K562 (cell line): ENCODE measurements around the gene RBAK. TPM values are rescaled to one million over a fixed set of nuclear protein-coding genes. Genes with fewer than 3 reads are reported as not detected.

Experiments
- ATAC-seq: fragments of 200-7000 bp; cut with Tn5 transposase; 3 replicates; pipeline ENCODE4 v1.9.1; 2020; ENCODE audit warnings: moderate library complexity
- BruUV-seq: library from RNA; stranded (reverse); fragments of 400-500 nt; replicated peaks from 2 replicates; lab custom pipeline; 2021; lab: Mats Ljungman, UMichigan
- CTCF ChIA-PET: fragments of 300-600 bp; formaldehyde crosslinking; extraction: SDS; loops from one replicate; lab custom pipeline; 2021; ENCODE audit warnings: low intra/inter-chr PET ratio; lab: Yijun Ruan, JAX
- POLR2A ChIA-PET: fragments of 300-600, 350-650 bp; sonication (Branson Sonifier 250); formaldehyde crosslinking; extraction: SDS; loops from one replicate; lab custom pipeline; 2021; ENCODE audit warnings: antibody characterized with exemption, inconsistent platforms; lab: Yijun Ruan, JAX
- DNase-seq, 4 experiments: peaks; one replicate each; pipeline versions ENCODE4 v3.0.0 to v3.0.0-alpha.2; 2011 to 2018; ENCODE audit warnings: low spot score in 3 of 4, mixed read lengths in 3 of 4; ENCODE audit errors: extremely low read depth in 1 of 4
- FAIRE-seq: peaks from 2 replicates; lab custom pipeline; 2011; peaks lifted over from hg19 to GRCh38; lab: Jason Lieb, UNC
- H2AFZ ChIP-seq: 2 replicates; pipeline ENCODE4 v1.6.0; 2011; ENCODE audit warnings: low read depth, low read length, control low read depth, inconsistent platforms
- H3K27ac ChIP-seq: fragments of 200-600 bp; 3 replicates; pipeline ENCODE4 v1.8.0; 2011; ENCODE audit warnings: low read depth, mild to moderate bottlenecking, control low read depth, inconsistent platforms, low read length, moderate library complexity, mixed read lengths; ENCODE audit errors: extremely low read depth
- H3K27me3 ChIP-seq, 2 experiments: fragments of 300-600 bp in 1 of 2; 2 replicates in 1 of 2; 3 replicates in 1 of 2; pipeline versions ENCODE4 v1.6.0 to v1.8.0; 2011; ENCODE audit warnings: inconsistent platforms in 2 of 2, low read length in 2 of 2, mild to moderate bottlenecking in 1 of 2, mixed read lengths in 1 of 2, moderate library complexity in 1 of 2; ENCODE audit not compliant: control insufficient read depth in 2 of 2, insufficient read depth in 2 of 2
- H3K36me3 ChIP-seq: fragments of 300-600 bp; 3 replicates; pipeline ENCODE4 v1.8.0; 2011; ENCODE audit warnings: mild to moderate bottlenecking, low read length, inconsistent platforms; ENCODE audit not compliant: control insufficient read depth, insufficient read depth
- H3K4me1 ChIP-seq, 2 experiments: fragments of 200-600 bp in 1 of 2; replicated peaks in 1 of 2; 2 replicates in 1 of 2; 3 replicates in 1 of 2; pipeline versions ENCODE4 v1.5.1 to v1.8.0; 2011; ENCODE audit warnings: inconsistent platforms in 2 of 2, low read length in 2 of 2, mild to moderate bottlenecking in 1 of 2, mixed read lengths in 1 of 2, moderate library complexity in 1 of 2; ENCODE audit not compliant: control insufficient read depth in 2 of 2, insufficient read depth in 2 of 2
- H3K4me2 ChIP-seq: 2 replicates; pipeline ENCODE4 v1.6.1; 2011; ENCODE audit warnings: low read length, control low read depth, inconsistent platforms, mixed read lengths; ENCODE audit not compliant: insufficient read depth
- H3K4me3 ChIP-seq: fragments of 200-600 bp; sonication (generic), shearing (Covaris generic); 2 replicates; pipeline ENCODE4 v1.5.1; 2016; ENCODE audit warnings: control low read depth, inconsistent platforms
- H3K79me2 ChIP-seq: fragments of 200-600 bp; 3 replicates; pipeline ENCODE4 v1.8.0; 2011; ENCODE audit warnings: low read length, inconsistent platforms; ENCODE audit not compliant: control insufficient read depth, insufficient read depth
- H3K9ac ChIP-seq, 2 experiments: 2 replicates each; pipeline versions ENCODE4 v1.6.0 to v1.6.1; 2011; ENCODE audit warnings: low read depth in 2 of 2, low read length in 2 of 2, control low read depth in 1 of 2, inconsistent platforms in 1 of 2, mild to moderate bottlenecking in 1 of 2, mixed read lengths in 1 of 2; ENCODE audit not compliant: insufficient read depth in 1 of 2
- H3K9me1 ChIP-seq: one replicate; pipeline ENCODE4 v1.6.0; 2011; ENCODE audit warnings: inconsistent platforms, mild to moderate bottlenecking, low read length, moderate library complexity; ENCODE audit not compliant: control insufficient read depth, insufficient read depth
- H3K9me3 ChIP-seq: replicated peaks from 2 replicates; pipeline ENCODE4 v1.5.1; 2011; ENCODE audit warnings: low read depth, low read length, inconsistent platforms; ENCODE audit not compliant: control insufficient read depth, insufficient read depth
- H4K20me1 ChIP-seq: replicated peaks from 2 replicates; pipeline ENCODE4 v1.6.1; 2011; ENCODE audit warnings: low read length, inconsistent platforms, mixed read lengths; ENCODE audit not compliant: control insufficient read depth, insufficient read depth
- ZFP36 ChIP-seq: fragments of 150-350 bp; IDR thresholded peaks from 2 replicates; pipeline ENCODE4 v1.6.1; 2018; ENCODE audit warnings: low read length, low read depth; ENCODE audit not compliant: partially characterized antibody
- ZNF583 ChIP-seq: fragments of 250-450 bp; sonication (Bioruptor Pico); IDR thresholded peaks from 2 replicates; pipeline ENCODE4 v1.4.0; 2020
- WGBS: fragments of 100-300 bp; shearing (Covaris generic); methylation state at CpG from one replicate; pipeline ENCODE4 v1.1.6; 2016; ENCODE audit warnings: low coverage, mixed read lengths; ENCODE audit not compliant: insufficient coverage; ENCODE audit errors: missing lambda C conversion rate; 5-methylcytosine and 5-hydroxymethylcytosine counted together
- in situ Hi-C: fragments of 300-500 bp; cut with MboI; formaldehyde crosslinking; loops from 4 replicates; pipeline ENCODE4 v1.15.0; 2018; ENCODE audit warnings: inconsistent platforms, mixed read lengths
- intact Hi-C: fragments of 100-400 bp; cut with micrococcal nuclease; formaldehyde crosslinking; loops from 2 replicates; pipeline ENCODE4 v1.14.2; 2022
- polyA plus RNA-seq, 8 experiments: library from polyadenylated mRNA; depleted of rRNA in 4 of 8; stranded (reverse) in 5 of 8; unstranded in 3 of 8; fragments of >200 nt; fragmentation: Nextera tagmentation in 2 of 8; fragmentation: Illumina TruSeq in 1 of 8; extraction: Ambion mirVana in 2 of 8; extraction: Trizol in 1 of 8; gene quantifications; 2 replicates each; pipeline versions ENCODE4 v1.2.1 to v1.2.3, GENCODE V29; 2011 to 2014; ENCODE audit warnings: inconsistent platforms in 1 of 8, missing spikeins in 1 of 8
- total RNA-seq, 7 experiments: library from RNA; depleted of rRNA in 6 of 7; stranded (reverse); fragments of >200 nt in 6 of 7; fragmentation: Illumina TruSeq in 2 of 7; extraction: Trizol in 2 of 7; gene quantifications; 2 replicates each; pipeline versions ENCODE4 v1.2.1 to v1.2.3, GENCODE V29; 2011 to 2021; ENCODE audit warnings: low replicate concordance in 1 of 7
- TF ChIP-seq, protein P1 (sequence below), 3 experiments: IDR thresholded peaks in 2 of 3; conservative IDR thresholded peaks in 1 of 3; 2 replicates each; pipeline ENCODE4 v1.5.1; 2011 to 2012; ENCODE audit warnings: low read length in 3 of 3, mild to moderate bottlenecking in 3 of 3, control low read depth in 2 of 3, improper control_type of control experiment in 1 of 3, inconsistent platforms in 1 of 3, low read depth in 1 of 3, mixed read lengths in 1 of 3, moderate library complexity in 1 of 3; ENCODE audit not compliant: insufficient read depth in 2 of 3

Gene RBAK
- total and polyA plus RNA-seq, 9 of the 15 experiments (the other 6 are each of a cell fraction or from before 2014, with no cell fraction given): 2.7 to 13.2 (median 10.1) TPM

DNA sequence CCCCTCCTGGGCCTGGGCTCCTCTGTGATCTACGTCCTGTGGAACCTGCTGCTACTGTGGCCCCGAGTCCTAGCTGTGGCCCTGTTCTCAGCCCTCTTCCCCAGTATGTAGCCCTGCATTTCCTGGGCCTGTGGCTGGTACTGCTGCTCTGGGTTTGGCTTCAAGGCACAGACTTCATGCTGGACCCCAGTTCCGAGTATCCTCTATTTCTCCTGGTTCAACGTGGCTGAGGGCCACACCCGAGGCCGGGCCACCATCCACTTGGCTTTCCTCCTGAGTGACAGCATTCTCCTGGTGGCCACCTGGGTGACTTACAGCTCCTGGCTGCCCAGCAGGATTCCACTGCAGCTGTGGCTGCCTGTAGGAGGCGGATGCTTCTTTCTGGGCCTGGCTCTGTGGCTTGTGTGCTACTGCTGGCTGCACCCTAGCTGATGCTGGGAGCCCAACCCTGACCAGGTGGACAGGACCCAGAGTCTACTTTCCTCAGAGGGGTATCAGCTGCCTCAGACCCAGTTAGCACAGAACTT lies 48.9 kb upstream of the RBAK start:
- ATAC-seq: peak; percentile 43
- Histone ChIP-seq H3K4me1 (no peaks in the 10 kb centered on the region), H3K9me3 (no peaks in the 10 kb centered on the region), H2AFZ (no peak overlapping the region), H3K27ac (no peak overlapping the region), H4K20me1 (no peaks in the 10 kb centered on the region; the same call in 1 of the 2 replicates), H3K27me3 (no peaks in the 10 kb centered on the region), H3K9ac (no peak overlapping the region), H3K4me3 (no peak overlapping the region), H3K9me1 (no peaks in the 10 kb centered on the region), H3K79me2 (no peaks in the 10 kb centered on the region), H3K4me2 (no peak overlapping the region), H3K36me3 (peaks cover 76% of the 10 kb centered on the region; the same call in 2 of the 3 replicates)
- no TSS peak for BruUV-seq
- peak in 2 of 4 experiments; percentile 22 to 23 for DNase-seq
- in situ Hi-C loops (no loop called here), intact Hi-C loops (no loop called here)
- TF ChIP-seq ZNF583 (no peak), ZFP36 (peak; percentile 49)
- TF ChIP-seq, protein P1, sequence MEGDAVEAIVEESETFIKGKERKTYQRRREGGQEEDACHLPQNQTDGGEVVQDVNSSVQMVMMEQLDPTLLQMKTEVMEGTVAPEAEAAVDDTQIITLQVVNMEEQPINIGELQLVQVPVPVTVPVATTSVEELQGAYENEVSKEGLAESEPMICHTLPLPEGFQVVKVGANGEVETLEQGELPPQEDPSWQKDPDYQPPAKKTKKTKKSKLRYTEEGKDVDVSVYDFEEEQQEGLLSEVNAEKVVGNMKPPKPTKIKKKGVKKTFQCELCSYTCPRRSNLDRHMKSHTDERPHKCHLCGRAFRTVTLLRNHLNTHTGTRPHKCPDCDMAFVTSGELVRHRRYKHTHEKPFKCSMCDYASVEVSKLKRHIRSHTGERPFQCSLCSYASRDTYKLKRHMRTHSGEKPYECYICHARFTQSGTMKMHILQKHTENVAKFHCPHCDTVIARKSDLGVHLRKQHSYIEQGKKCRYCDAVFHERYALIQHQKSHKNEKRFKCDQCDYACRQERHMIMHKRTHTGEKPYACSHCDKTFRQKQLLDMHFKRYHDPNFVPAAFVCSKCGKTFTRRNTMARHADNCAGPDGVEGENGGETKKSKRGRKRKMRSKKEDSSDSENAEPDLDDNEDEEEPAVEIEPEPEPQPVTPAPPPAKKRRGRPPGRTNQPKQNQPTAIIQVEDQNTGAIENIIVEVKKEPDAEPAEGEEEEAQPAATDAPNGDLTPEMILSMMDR (IDR thresholded peaks at IDR 0.05 in 2 of 3, conservative IDR thresholded peaks at IDR 0.05 in 1 of 3; ENCODE audit: insufficient read depth in 2 of 3, low read depth in 1 of 3, low read length in 3 of 3): peak; percentile 15 to 32 (median 16); a peak in 1 of 6 replicates
- 89% methylated on average over 7 of the region's 7 CpGs for WGBS
- POLR2A ChIA-PET: interaction anchor here (1.0 to 1.1 kb wide), 2 partner anchors 17 to 22 kb away, joined by 3 to 4 read pairs; no protein-coding TSS in a partner anchor
- FAIRE-seq: no peak
- CTCF ChIA-PET: no interaction called here
